ENCODE results near the gene RHEX. TPM values are rescaled to one million over a fixed set of nuclear protein-coding genes. Genes with fewer than 3 reads are reported as not detected.

Gene RHEX
- total and polyA plus RNA-seq, 4 donors: 0.57 to 7.4 (median 1.2) TPM

- TF ChIP-seq CTCF (IDR thresholded peaks at IDR 0.05; ENCODE audit: control extremely low read depth, extremely low read depth): no peak
- no peaks in the 10 kb centered on the region for H3K36me3 ChIP-seq (ENCODE audit: control insufficient read depth in 4 of 4, insufficient read depth in 4 of 4, low read length in 4 of 4)
- H3K9me3 ChIP-seq (ENCODE audit: control insufficient read depth in 4 of 4, insufficient read depth in 3 of 4, low read length in 3 of 4): no peaks in the 10 kb centered on the region
- peaks cover 0 to 4% (median 0%) of the 10 kb centered on the region in 5 donors for H3K4me1 ChIP-seq (ENCODE audit: control insufficient read depth in 5 of 5, insufficient read depth in 5 of 5, low read length in 5 of 5)
- WGBS, 2 donors: 11 to 38% methylated on average over 5 of the region's 5 CpGs
- no peak overlapping the region for H3K9ac ChIP-seq (ENCODE audit: insufficient read depth in 1 of 2, low read length in 2 of 2)
- no peak for DNase-seq
- no peak overlapping the region for H3K4me3 ChIP-seq
- H3K27ac ChIP-seq (ENCODE audit: low read depth in 1 of 2, low read length in 1 of 2): peak overlapping the region in 1 of 2 donors; percentile 20
- ATAC-seq (ENCODE audit: insufficient read depth, low FRiP score): no peak
- peaks cover 0 to 2% (median 0%) of the 10 kb centered on the region in 3 donors for H3K27me3 ChIP-seq (ENCODE audit: control insufficient read depth in 3 of 3, insufficient read depth in 3 of 3, low read length in 2 of 3)
Measured at GRCh38 chr1:206035027-206035426, 17.9 kb upstream of the RHEX start.

- H3K27me3 ChIP-seq (ENCODE audit: control insufficient read depth in 3 of 3, insufficient read depth in 3 of 3, low read length in 2 of 3): peaks cover 0 to 2% (median 0%) of the 10 kb centered on the region in 3 donors
- DNase-seq: peak in 1 of 3 donors; percentile 13
- no peak overlapping the region for H3K27ac ChIP-seq (ENCODE audit: low read depth in 1 of 2, low read length in 1 of 2)
- TF ChIP-seq CTCF (IDR thresholded peaks at IDR 0.05; ENCODE audit: control extremely low read depth, extremely low read depth): no peak
- no peaks in the 10 kb centered on the region for H3K36me3 ChIP-seq (ENCODE audit: control insufficient read depth in 4 of 4, insufficient read depth in 4 of 4, low read length in 4 of 4)
- H3K4me1 ChIP-seq (ENCODE audit: control insufficient read depth in 5 of 5, insufficient read depth in 5 of 5, low read length in 5 of 5): peaks cover 0 to 4% (median 0%) of the 10 kb centered on the region in 5 donors
- no peak overlapping the region for H3K4me3 ChIP-seq
- ATAC-seq (ENCODE audit: insufficient read depth, low FRiP score): no peak
- H3K9me3 ChIP-seq (ENCODE audit: control insufficient read depth in 4 of 4, insufficient read depth in 3 of 4, low read length in 3 of 4): no peaks in the 10 kb centered on the region
- 11 to 22% methylated on average over 2 of the region's 2 CpGs for WGBS, 2 donors
- H3K9ac ChIP-seq (ENCODE audit: insufficient read depth in 1 of 2, low read length in 2 of 2): no peak overlapping the region
Measured at GRCh38 chr1:206036663-206037455, 16.1 kb upstream of the RHEX start.

- Histone ChIP-seq H3K9ac (ENCODE audit: insufficient read depth in 1 of 2, low read length in 2 of 2) (no peak overlapping the region), H3K27ac (ENCODE audit: low read depth in 1 of 2, low read length in 1 of 2) (no peak overlapping the region), H3K4me1 (ENCODE audit: control insufficient read depth in 5 of 5, insufficient read depth in 5 of 5, low read length in 5 of 5) (peaks cover 0 to 4% (median 0%) of the 10 kb centered on the region in 5 donors), H3K4me3 (no peak overlapping the region), H3K27me3 (ENCODE audit: control insufficient read depth in 3 of 3, insufficient read depth in 3 of 3, low read length in 2 of 3) (peaks cover 0 to 2% (median 0%) of the 10 kb centered on the region in 3 donors), H3K9me3 (ENCODE audit: control insufficient read depth in 4 of 4, insufficient read depth in 3 of 4, low read length in 3 of 4) (no peaks in the 10 kb centered on the region), H3K36me3 (ENCODE audit: control insufficient read depth in 4 of 4, insufficient read depth in 4 of 4, low read length in 4 of 4) (no peaks in the 10 kb centered on the region)
- no peak for ATAC-seq (ENCODE audit: insufficient read depth, low FRiP score)
- DNase-seq: no peak
- WGBS, 2 donors: 85 to 92% methylated on average over 9 of the region's 9 CpGs
- TF ChIP-seq CTCF (IDR thresholded peaks at IDR 0.05; ENCODE audit: control extremely low read depth, extremely low read depth): no peak
Measured at GRCh38 chr1:206037581-206037980, 15.4 kb upstream of the RHEX start.

Data from lung (tissue), 12 donors.